GM23338 (cell line): ENCODE data around the gene MAPK14.

ENCODE experiments used
- EZH2 ChIP-seq: fragments of 200-600 bp; sonication (generic); IDR thresholded peaks from one replicate; pipeline ENCODE4 v1.8.0; 2017; ENCODE audit warnings: antibody characterized with exemption, mild to moderate bottlenecking, low read depth; ENCODE audit not compliant: unreplicated experiment
- TF ChIP-seq, protein P1 (sequence below), 2 experiments: fragments of 200-600 bp in 1 of 2; sonication (generic) in 1 of 2; conservative IDR thresholded peaks; 2 replicates each; pipeline versions ENCODE4 v1.5.1 to v1.6.1; 2016 to 2017; ENCODE audit warnings: antibody characterized with exemption in 2 of 2, low read depth in 2 of 2, mild to moderate bottlenecking in 2 of 2, moderate library complexity in 1 of 2

DNA sequence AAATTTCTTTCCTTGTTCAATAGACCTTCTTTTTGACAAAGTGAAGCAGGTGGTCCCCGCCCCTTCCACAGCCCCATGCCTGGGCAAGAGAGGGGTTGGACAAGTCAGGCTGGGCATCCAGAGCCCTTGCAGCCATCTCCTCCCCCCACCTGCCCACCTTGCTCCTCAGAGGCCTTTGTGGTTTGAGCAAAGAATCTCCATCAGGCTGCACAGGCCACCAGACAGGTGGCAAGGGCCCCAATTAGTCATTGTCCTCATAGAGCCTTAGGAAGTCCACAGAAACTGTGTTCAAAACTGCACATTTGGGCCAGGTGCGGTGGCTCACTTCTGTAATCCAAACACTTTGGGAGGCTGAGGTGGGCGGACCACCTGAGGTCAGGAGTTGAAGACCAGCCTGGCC, 101.2 kb downstream of the MAPK14 start:
- TF ChIP-seq EZH2: no peak
- TF ChIP-seq, protein P1, sequence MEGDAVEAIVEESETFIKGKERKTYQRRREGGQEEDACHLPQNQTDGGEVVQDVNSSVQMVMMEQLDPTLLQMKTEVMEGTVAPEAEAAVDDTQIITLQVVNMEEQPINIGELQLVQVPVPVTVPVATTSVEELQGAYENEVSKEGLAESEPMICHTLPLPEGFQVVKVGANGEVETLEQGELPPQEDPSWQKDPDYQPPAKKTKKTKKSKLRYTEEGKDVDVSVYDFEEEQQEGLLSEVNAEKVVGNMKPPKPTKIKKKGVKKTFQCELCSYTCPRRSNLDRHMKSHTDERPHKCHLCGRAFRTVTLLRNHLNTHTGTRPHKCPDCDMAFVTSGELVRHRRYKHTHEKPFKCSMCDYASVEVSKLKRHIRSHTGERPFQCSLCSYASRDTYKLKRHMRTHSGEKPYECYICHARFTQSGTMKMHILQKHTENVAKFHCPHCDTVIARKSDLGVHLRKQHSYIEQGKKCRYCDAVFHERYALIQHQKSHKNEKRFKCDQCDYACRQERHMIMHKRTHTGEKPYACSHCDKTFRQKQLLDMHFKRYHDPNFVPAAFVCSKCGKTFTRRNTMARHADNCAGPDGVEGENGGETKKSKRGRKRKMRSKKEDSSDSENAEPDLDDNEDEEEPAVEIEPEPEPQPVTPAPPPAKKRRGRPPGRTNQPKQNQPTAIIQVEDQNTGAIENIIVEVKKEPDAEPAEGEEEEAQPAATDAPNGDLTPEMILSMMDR (conservative IDR thresholded peaks at IDR 0.05; ENCODE audit: low read depth in 2 of 2): no peak
